Measurements from ENCODE around the gene KIAA1671. TPM values are rescaled to one million over a fixed set of nuclear protein-coding genes. Genes with fewer than 3 reads are reported as not detected.

The KIAA1671 gene
- total RNA-seq, 2 donors from 2014 or later = 82.5 to 94.3 TPM

DNA sequence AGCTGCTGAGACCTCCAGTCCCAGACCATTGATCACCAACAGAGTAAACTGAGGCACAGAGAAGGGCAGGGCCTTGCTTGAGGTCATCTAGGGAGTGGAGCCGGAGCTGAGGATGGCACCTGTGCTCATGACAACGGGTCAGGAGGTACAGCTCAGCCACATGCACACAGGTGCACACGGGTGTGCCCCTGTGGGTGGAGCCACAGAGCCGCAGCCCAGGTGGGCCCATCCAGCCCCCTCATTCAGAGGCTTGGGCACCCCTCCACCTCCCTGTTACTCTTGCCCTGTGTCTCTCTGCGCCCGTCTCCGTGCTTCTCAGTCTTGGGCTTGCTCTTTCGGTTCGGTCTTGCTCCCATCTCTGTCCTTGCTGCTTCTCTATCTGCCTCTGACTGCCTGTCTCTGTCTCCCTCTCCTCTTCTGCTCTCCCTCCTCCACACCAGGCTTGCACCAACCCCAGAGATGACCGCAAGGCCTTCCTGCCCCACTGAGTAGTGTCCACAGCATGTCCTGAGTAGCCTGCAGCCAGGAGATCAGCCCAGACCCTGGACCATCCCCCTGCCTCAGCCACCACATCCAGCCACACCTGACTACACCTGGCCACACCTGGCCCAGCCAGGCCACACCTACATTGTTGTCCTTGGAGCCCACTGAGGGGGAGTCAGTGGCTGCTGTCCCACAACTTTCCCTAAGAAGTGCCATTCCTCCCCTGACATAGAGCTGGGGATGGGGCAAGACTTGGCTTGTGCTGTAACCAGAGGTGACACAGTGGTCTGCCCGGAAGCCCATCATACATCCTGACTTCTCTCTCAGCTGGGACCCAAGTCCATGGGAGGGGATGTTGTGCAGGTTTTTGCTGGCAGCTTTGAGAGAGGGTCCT lies 207.8 kb downstream of the KIAA1671 start:
- DNase-seq = no peak
- H3K9me3 ChIP-seq = no peaks in the 10 kb centered on the region

DNA sequence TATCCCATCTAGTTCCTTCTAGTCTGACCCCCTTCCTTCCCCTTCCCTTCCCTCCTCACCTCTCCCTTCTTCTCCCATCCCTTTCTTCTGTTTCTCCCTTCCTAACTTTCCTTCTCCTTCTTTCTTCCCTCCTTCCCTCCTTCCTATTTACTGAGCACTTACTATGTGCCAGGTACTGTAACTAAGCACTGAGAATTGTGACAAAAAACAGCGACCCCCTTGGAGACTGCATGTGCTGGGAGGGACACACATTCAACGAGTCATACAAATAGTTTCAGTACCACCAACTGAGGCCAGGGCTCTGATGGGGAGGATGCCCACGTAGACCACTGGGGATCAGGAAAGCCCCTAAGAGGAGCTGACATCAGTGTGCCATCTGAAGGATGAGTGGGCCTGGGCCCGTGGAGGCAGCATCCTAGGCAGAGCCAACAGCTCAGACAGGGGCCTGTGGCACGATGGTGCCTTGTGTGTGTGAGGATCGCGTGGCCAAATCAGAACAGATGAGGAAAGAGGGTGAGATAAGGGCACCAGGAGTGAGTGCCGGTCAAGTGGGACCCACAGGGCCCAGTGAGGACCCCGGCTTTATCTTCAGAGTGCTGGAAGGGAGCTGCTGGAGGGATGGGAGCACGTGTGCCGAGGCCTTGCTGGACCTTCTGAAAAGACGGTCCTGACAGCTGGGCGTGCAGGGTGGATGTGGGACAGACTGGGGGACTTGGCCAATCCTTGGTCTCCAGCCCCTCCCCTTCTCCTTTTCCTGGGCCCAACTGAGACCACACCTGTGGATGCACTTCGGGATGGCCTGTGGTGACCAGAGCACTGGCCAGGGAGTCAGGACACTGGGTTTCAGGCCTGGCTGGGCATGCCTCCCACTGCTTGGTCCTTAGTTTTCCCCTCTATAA lies 208.8 kb downstream of the KIAA1671 start:
- Histone ChIP-seq H3K4me1 (no peaks in the 10 kb centered on the region), H3K27me3 (no peaks in the 10 kb centered on the region), H3K36me3 (no peaks in the 10 kb centered on the region), H3K27ac (no peak overlapping the region), H3K9ac (ENCODE audit: low read depth in 2 of 2, low read length in 2 of 2) (no peak overlapping the region), H3K9me3 (no peaks in the 10 kb centered on the region), H3K4me3 (no peak overlapping the region)
- TF ChIP-seq, protein P1, sequence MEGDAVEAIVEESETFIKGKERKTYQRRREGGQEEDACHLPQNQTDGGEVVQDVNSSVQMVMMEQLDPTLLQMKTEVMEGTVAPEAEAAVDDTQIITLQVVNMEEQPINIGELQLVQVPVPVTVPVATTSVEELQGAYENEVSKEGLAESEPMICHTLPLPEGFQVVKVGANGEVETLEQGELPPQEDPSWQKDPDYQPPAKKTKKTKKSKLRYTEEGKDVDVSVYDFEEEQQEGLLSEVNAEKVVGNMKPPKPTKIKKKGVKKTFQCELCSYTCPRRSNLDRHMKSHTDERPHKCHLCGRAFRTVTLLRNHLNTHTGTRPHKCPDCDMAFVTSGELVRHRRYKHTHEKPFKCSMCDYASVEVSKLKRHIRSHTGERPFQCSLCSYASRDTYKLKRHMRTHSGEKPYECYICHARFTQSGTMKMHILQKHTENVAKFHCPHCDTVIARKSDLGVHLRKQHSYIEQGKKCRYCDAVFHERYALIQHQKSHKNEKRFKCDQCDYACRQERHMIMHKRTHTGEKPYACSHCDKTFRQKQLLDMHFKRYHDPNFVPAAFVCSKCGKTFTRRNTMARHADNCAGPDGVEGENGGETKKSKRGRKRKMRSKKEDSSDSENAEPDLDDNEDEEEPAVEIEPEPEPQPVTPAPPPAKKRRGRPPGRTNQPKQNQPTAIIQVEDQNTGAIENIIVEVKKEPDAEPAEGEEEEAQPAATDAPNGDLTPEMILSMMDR (IDR thresholded peaks at IDR 0.05) = no peak
- no peak for DNase-seq
- intact Hi-C loops (cut with DNase I) = no loop called here

More for the DNA sequence above, 207.8 kb downstream of the KIAA1671 start:
- H3K27ac ChIP-seq = no peak overlapping the region
- TF ChIP-seq, protein P1 (IDR thresholded peaks at IDR 0.05) = no peak
- H3K4me1 ChIP-seq = no peaks in the 10 kb centered on the region
- H3K36me3 ChIP-seq = no peaks in the 10 kb centered on the region
- H3K4me3 ChIP-seq = no peak overlapping the region
- no peak overlapping the region for H3K9ac ChIP-seq (ENCODE audit: low read depth in 2 of 2, low read length in 2 of 2)
- H3K27me3 ChIP-seq = no peaks in the 10 kb centered on the region
- intact Hi-C loops (cut with DNase I) = no loop called here

DNA sequence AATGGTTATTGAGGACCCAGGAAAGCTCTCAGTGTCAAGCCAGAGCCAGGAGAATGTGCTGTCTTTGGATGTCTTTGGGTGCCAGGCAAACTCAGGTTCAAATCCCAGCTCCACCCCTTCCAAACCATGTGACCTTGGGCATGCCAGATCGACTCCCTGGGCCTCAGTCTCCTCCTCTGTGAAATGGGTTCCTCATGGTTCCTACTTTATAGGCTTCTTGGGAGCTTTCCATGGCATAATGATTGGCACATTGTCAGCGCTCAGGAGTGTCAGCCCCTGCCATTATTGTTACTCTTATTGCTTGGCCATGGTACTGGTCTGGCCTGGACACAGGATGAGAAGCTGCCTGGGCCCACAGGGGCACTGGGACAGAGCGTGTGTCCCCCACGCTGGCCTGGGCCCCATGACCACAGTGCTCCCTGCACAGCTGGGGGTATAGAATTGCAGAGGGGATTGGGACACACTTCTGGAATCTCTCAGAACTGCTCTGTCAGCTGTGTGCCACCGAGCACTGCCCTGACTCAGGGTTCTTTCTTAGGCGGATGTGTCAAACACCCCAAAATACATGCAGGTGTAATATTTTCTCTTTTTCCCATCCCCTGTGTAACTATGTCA lies 209.5 kb downstream of the KIAA1671 start:
- Histone ChIP-seq H3K4me3 (no peak overlapping the region), H3K27ac (no peak overlapping the region), H3K9ac (ENCODE audit: low read depth in 2 of 2, low read length in 2 of 2) (no peak overlapping the region), H3K27me3 (no peaks in the 10 kb centered on the region), H3K36me3 (no peaks in the 10 kb centered on the region), H3K4me1 (no peaks in the 10 kb centered on the region), H3K9me3 (no peaks in the 10 kb centered on the region)
- intact Hi-C loops (cut with DNase I) = no loop called here
- DNase-seq = no peak
- TF ChIP-seq, protein P1 (IDR thresholded peaks at IDR 0.05) = no peak

DNA sequence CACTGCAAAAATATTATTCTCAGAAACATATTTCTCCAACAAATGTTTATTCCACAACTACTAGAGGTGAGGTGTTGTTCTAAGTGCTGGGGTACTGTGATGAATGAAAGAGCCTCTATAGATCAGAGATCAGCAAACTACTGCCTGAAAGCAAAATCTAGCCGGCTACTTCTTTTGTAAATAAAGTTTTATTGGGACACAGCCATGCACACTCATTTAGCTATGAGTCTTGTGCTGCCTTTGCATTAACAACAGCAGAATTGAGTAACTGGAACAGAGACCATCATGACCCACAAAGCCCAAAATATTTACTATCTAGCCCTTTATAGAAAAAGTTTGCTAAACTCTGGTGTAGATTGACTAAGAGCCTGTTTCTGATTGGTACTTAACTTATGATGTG lies 210.0 kb downstream of the KIAA1671 start:
- no peaks in the 10 kb centered on the region for H3K36me3 ChIP-seq
- no peak for DNase-seq
- H3K9me3 ChIP-seq = no peaks in the 10 kb centered on the region
- H3K27me3 ChIP-seq = no peaks in the 10 kb centered on the region
- H3K4me1 ChIP-seq = no peaks in the 10 kb centered on the region
- no peak overlapping the region for H3K9ac ChIP-seq (ENCODE audit: low read depth in 2 of 2, low read length in 2 of 2)
- TF ChIP-seq, protein P1 (IDR thresholded peaks at IDR 0.05) = no peak
- H3K27ac ChIP-seq = no peak overlapping the region
- no peak overlapping the region for H3K4me3 ChIP-seq
- intact Hi-C loops (cut with DNase I) = no loop called here

DNA sequence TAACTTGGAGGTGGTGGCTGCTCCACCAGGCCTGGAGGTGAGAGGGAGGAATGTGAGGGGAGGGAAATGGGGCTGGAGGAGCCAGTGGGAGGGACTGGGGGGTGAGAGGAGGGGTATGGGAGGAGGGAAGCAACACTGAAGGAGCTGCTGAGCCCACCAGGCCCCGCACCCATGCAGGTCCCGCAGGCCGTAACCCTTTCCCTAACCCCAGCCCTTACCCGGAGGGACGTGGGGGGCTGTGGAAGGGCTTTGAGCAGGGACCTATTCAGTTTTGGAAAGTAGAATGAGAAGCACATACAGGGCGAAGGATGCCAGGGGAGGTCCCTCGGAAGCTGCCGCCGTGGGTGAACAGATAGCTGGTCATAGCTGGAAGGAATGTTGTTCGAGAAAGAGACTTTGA lies 213.3 kb downstream of the KIAA1671 start:
- Histone ChIP-seq H3K36me3 (no peaks in the 10 kb centered on the region), H3K9ac (ENCODE audit: low read depth in 2 of 2, low read length in 2 of 2) (no peak overlapping the region), H3K9me3 (no peaks in the 10 kb centered on the region), H3K4me1 (no peaks in the 10 kb centered on the region), H3K27me3 (no peaks in the 10 kb centered on the region), H3K4me3 (no peak overlapping the region), H3K27ac (no peak overlapping the region)
- TF ChIP-seq, protein P1 (IDR thresholded peaks at IDR 0.05) = no peak
- intact Hi-C loops (cut with DNase I) = no loop called here
- DNase-seq = no peak

All from colonic mucosa (tissue), 4 donors.